Fibroblast of lung (primary cell): ENCODE data around the gene FAP.

ENCODE experiments used
- CTCF ChIP-seq, 2 donors: IDR thresholded peaks in 1 of 2; conservative IDR thresholded peaks in 1 of 2; 1 replicate in 1 of 2; 2 replicates in 1 of 2; pipeline ENCODE4 v1.5.1; 2011 to 2012; ENCODE audit warnings: low read length in 2 of 2, control low read depth in 1 of 2, inconsistent platforms in 1 of 2, low read depth in 1 of 2, mild to moderate bottlenecking in 1 of 2
- EZH2 ChIP-seq: IDR thresholded peaks from 2 replicates; pipeline ENCODE4 v1.5.1; 2012; ENCODE audit warnings: low read length, control low read depth, mild to moderate bottlenecking; ENCODE audit errors: missing control alignments

DNA sequence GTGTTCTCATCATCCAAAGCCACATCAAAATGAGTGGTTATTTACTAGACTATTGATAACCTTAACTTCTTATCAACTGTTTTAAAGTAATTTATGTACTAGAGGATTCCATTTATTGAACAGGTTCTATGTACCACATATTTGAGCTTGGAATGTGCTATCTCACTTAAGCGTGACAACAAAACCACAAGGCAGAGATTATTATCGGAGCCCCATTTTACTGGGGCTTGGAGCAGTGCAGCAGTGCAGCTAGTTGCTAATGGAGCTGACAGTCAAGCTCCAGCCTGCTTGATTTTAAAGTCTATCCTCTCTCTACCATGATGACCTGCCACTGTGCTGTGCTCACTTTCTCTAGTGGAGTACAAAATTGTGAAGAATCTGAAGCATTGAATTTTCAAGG is 115.8 kb downstream of the FAP start:
- TF ChIP-seq EZH2: no peak
- no peak for TF ChIP-seq CTCF (conservative IDR thresholded peaks at IDR 0.05 in 1 of 2, IDR thresholded peaks at IDR 0.05 in 1 of 2; ENCODE audit: low read depth in 1 of 2, low read length in 2 of 2)
